HG03060 (cell line): ENCODE results near the gene IGSF6.
A peak's percentile ranks its signal among the peaks of the same experiment; 100 is the strongest.
"Not testable (repeated sequence)": the region's sequence is repeated elsewhere in the genome, so short reads cannot be mapped to it uniquely, and the experiment has no call there.

ENCODE experiments used
- ATAC-seq: cut with Tn5 transposase; IDR thresholded peaks from one replicate; pipeline ENCODE4 v1.9.1; 2021; ENCODE audit warnings: low read depth, moderate number of reproducible peaks; ENCODE audit not compliant: unreplicated experiment

The IGSF6 gene

DNA sequence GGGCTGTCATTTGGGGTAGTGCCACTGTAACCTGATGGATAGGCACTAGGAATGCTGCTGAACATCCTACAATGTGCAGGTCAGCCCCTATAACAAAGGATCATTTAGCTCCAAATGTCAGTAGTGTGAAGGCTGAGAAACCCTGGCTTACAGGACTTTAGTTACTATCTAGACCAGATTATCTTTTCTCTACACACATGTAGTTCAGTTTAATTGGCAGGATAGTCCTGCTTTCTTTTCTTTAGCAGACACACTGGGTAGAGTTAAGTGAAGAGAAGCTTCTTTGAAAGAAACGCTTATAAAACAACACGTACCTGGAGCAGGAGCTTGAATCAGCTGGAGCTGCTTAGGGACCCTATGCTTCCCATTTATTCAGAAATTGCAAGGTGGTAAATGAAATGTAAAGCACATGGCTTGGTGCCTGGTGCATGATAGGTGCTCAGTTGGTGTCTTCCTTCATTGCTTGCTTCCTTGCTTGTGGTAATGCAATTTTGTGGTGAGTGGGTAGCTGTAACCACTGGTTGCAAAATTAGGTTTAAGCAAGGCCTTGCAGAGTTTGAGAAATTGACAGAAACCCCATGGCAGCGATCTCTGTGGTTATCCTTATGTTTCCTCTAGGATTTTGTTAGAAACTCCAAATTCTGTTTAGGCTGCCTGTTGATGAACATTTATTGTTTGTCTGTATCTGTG, 43.6 kb downstream of the IGSF6 start:
- no peak for ATAC-seq

DNA sequence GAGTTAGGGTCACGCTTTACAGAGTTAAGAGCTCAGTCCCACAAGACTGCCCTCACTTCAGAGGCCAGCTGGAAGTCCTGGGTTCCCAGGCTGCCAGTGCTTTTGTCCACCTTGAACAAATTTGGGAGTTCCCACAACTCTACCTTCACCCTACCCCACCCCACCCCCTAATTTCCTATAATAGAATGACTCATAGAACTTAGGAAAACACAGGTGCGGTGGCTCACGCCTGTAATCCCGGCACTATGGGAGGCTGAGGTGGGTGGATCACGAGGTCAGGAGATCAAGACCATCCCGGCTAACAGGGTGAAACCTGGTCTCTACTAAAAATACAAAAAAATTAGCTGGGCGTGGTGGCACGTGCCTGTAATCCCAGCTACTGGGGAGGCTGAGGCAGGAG, 46.6 kb downstream of the IGSF6 start:
- ATAC-seq = not testable (repeated sequence)

DNA sequence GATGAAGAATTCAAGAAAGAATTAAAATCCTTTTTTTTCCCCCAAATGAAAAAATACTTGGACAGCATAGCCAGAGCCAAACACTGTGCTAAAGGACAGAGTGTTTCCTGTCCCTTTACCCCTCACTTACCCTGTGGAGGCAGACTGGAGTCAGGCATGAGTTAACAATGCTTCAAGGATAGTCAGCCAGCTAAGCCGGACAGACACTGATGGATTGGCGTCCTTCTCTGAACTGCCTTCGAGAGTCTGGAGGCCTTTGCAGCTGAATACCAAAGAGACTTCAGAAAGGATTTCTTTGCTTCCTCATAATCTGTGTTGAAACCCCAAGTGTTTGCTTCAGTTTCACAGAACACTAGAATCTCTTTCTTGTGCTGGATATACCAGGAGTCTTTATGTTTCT, 48.5 kb downstream of the IGSF6 start:
- no peak for ATAC-seq

DNA sequence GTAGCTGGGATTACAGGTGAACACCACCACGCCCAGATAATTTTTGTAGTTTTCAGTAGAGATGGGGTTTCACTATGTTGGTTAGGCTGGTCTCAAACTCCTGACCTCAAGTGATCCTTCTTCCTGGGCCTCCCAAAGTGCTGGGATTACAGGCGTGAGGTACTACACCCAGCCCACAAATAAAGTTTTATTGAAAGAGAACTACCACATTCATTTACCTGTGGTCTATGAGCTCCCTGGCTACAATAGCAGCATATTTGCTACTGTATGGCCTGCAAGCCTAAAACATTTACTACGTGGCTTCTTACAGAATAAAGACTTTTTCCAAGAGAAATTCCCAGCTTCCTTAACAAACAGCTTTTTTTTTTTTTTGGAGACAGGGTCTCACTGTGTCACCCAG, 49.6 kb downstream of the IGSF6 start:
- no peak for ATAC-seq

GRCh38 chr16:21600031-21600773, 52.2 kb downstream of the IGSF6 start:
- peak; percentile 14 for ATAC-seq

- ATAC-seq = peak; percentile 63
Measured at GRCh38 chr16:21599122-21600030, 53.0 kb downstream of the IGSF6 start, which contains the start of gene METTL9. METTL9 (plus strand) TSS chr16:21599577; CDS start chr16:21599734, 157 bp downstream.

- ATAC-seq = no peak
Measured at GRCh38 chr16:21598701-21599121, 53.7 kb downstream of the IGSF6 start.

GRCh38 chr16:21598206-21598605, 54.2 kb downstream of the IGSF6 start:
- no peak for ATAC-seq

DNA sequence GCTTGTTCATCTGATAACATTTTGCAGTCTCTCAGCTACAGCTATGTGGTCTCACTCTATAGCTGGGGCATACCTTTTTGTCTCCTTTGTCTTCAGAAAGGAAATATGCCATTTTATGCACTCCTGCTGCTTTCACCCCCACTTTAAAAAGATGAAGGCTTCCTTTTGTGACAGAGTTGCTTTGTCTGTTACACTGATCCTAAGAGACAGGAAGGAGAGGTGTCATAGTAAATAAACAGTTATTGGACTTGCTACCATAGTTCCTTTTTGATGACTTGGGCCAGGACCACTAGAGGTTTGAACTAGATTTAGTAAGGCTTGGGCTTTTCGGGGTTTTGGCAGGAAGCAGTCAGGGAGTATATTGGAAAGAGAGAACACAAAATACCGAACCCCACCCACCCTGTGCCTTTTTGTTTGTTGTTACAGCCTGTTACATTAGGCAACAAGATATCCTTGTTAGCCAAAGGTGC, 54.8 kb downstream of the IGSF6 start:
- no peak for ATAC-seq

DNA sequence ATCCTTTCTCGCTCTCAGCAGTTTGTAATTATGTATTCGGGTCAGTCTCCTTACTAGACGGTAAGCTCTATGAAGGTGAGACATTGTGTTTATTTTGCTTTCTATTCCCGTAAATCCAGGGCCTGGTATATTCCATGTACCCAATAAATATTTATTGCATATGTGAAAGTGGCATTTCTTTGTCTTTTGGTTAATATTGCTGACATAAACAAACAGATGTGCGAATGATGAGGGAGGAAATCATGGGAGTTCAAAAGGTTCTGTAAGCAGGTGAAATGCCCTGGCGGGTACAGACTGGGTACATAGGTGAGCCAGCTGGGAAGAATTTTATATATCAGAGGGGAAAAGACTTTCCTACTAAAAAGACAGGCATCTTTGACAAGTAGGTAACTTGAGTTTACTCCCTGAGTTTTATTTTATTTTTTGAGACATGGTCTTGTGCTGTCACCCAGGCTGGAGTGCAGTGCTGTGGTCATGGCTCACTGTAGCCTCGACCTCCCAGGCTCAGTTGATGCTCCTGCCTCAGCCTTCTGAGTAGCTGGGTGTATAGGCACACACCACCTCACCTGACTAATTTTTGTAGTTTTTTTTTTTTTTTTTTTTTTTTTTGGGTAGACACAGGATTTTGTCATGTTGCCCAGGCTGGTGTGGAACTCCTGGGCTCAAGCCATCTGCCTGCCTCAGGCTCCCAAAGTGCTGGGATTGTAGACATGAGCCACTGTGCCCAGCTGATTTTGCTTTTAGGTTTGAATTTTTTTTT, 58.7 kb downstream of the IGSF6 start:
- ATAC-seq = no peak

- no peak for ATAC-seq
Measured at GRCh38 chr16:21592191-21592590, 60.2 kb downstream of the IGSF6 start.

- ATAC-seq = no peak
Measured at GRCh38 chr16:21590796-21591195, 61.6 kb downstream of the IGSF6 start.

DNA sequence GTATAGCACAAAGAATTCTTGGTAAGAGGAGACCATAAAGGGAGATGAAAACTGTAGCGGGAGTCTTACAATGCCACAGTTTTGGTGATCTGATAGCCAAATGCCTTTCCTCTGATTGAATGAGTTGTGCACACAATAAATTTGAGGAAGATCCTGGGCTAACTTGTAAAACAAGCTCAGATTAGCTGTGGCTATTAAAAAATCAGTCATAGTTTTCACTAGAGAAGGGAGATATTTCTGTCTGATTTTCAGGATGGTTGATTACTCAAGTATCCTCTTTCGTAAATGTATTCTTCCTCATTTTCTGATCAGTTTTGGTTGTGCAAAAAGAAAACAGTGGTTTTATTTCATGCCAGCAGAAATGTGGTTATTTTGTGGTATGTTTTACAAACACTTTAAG, 62.1 kb downstream of the IGSF6 start:
- ATAC-seq = no peak

GRCh38 chr16:21589551-21589950, 62.9 kb downstream of the IGSF6 start:
- ATAC-seq = no peak
